Hepatocyte (in vitro differentiated cells): ENCODE data around the gene ARHGAP6. TPM values are rescaled to one million over a fixed set of nuclear protein-coding genes. Genes with fewer than 3 reads are reported as not detected.

Experiments used
- DNase-seq: peaks from one replicate; pipeline ENCODE4 v3.0.0-alpha.2; 2016; ENCODE audit warnings: low spot score
- H2AFZ ChIP-seq: fragments of 200-600 bp; sonication (generic); 2 replicates; pipeline ENCODE4 v1.6.0; 2016; ENCODE audit warnings: antibody characterized with exemption, mild to moderate bottlenecking
- H3K27ac ChIP-seq: fragments of 200-600 bp; sonication (generic); 2 replicates; pipeline ENCODE4 v1.5.1; 2016; ENCODE audit warnings: mild to moderate bottlenecking
- H3K27me3 ChIP-seq: fragments of 200-600 bp; sonication (generic); 2 replicates; pipeline ENCODE4 v1.6.1; 2016
- H3K36me3 ChIP-seq: fragments of 200-600 bp; sonication (generic); replicated peaks from 2 replicates; pipeline ENCODE4 v1.5.1; 2016; ENCODE audit warnings: low read depth; ENCODE audit not compliant: insufficient read depth
- H3K4me1 ChIP-seq: fragments of 200-600 bp; sonication (generic); 2 replicates; pipeline ENCODE4 v1.5.1; 2016; ENCODE audit warnings: mild to moderate bottlenecking, moderate library complexity; ENCODE audit not compliant: insufficient read depth
- H3K4me2 ChIP-seq: fragments of 200-600 bp; sonication (generic); 2 replicates; pipeline ENCODE4 v1.6.0; 2016
- H3K4me3 ChIP-seq: fragments of 200-600 bp; sonication (generic); 2 replicates; pipeline ENCODE4 v1.5.1; 2016; ENCODE audit warnings: mild to moderate bottlenecking
- H3K79me2 ChIP-seq: fragments of 200-600 bp; sonication (generic); 2 replicates; pipeline ENCODE4 v1.6.0; 2017; ENCODE audit warnings: mild to moderate bottlenecking
- H3K9me2 ChIP-seq: fragments of 200-600 bp; sonication (generic); replicated peaks from 2 replicates; pipeline ENCODE4 v1.6.0; 2017; ENCODE audit warnings: mild to moderate bottlenecking; ENCODE audit not compliant: insufficient read depth
- H3K9me3 ChIP-seq: fragments of 200-600 bp; sonication (generic); 2 replicates; pipeline ENCODE4 v1.5.1; 2016; ENCODE audit warnings: low read depth, mild to moderate bottlenecking
- H4K20me1 ChIP-seq: fragments of 200-600 bp; sonication (generic); 2 replicates; pipeline ENCODE4 v1.6.0; 2016; ENCODE audit warnings: mild to moderate bottlenecking; ENCODE audit not compliant: insufficient read depth, poor library complexity, severe bottlenecking
- CTCF ChIP-seq: fragments of 200-600 bp; sonication (generic); IDR thresholded peaks from 2 replicates; pipeline ENCODE4 v1.5.1; 2016; ENCODE audit warnings: antibody characterized with exemption, mild to moderate bottlenecking; ENCODE audit not compliant: poor library complexity
- EZH2 ChIP-seq: fragments of 200-600 bp; sonication (generic); IDR thresholded peaks from 2 replicates; pipeline ENCODE4 v1.6.1; 2016; ENCODE audit warnings: antibody characterized with exemption, mild to moderate bottlenecking, borderline replicate concordance
- EZH2phosphoT487 ChIP-seq: fragments of 200-600 bp; sonication (generic); IDR thresholded peaks from one replicate; pipeline ENCODE4 v1.6.1; 2018; ENCODE audit warnings: antibody characterized with exemption, mild to moderate bottlenecking, low read depth, moderate library complexity; ENCODE audit not compliant: unreplicated experiment, severe bottlenecking
- WGBS: methylation state at CpG from one replicate; pipeline ENCODE4 v1.1.6; 2016; ENCODE audit warnings: low lambda C conversion rate; ENCODE audit errors: missing lambda C conversion rate; 5-methylcytosine and 5-hydroxymethylcytosine counted together
- polyA plus RNA-seq: library from polyadenylated mRNA; unstranded; fragments of >200 nt; fragmentation: Nextera tagmentation; extraction: Ambion mirVana; gene quantifications from 2 replicates; pipeline ENCODE4 v1.2.1, GENCODE V29; 2016
- total RNA-seq: library from RNA; depleted of rRNA; stranded (reverse); fragments of >200 nt; gene quantifications from 2 replicates; pipeline ENCODE4 v1.2.3, GENCODE V29; 2014

ARHGAP6 gene
- total and polyA plus RNA-seq, 2 experiments from 2014 or later: 4.9 to 6.9 TPM

- Histone ChIP-seq H3K27ac (no peak overlapping the region), H3K36me3 (no peaks in the 10 kb centered on the region), H3K9me3 (no peaks in the 10 kb centered on the region), H3K4me1 (no peaks in the 10 kb centered on the region), H3K4me2 (no peak overlapping the region), H3K79me2 (no peaks in the 10 kb centered on the region), H2AFZ (no peak overlapping the region), H3K9me2 (no peaks in the 10 kb centered on the region), H3K27me3 (no peaks in the 10 kb centered on the region), H3K4me3 (no peak overlapping the region), H4K20me1 (no peaks in the 10 kb centered on the region)
- 66% methylated on average over 3 of the region's 3 CpGs for WGBS
- no peak for TF ChIP-seq EZH2
- DNase-seq: no peak
Measured at GRCh38 chrX:11398139-11398538, 267.6 kb downstream of the ARHGAP6 start.

GRCh38 chrX:11397680-11398079 lies 268.0 kb downstream of the ARHGAP6 start:
- Histone ChIP-seq H3K27ac (no peak overlapping the region), H3K4me3 (no peak overlapping the region), H3K9me2 (no peaks in the 10 kb centered on the region), H2AFZ (no peak overlapping the region), H3K4me1 (no peaks in the 10 kb centered on the region), H4K20me1 (no peaks in the 10 kb centered on the region), H3K4me2 (no peak overlapping the region), H3K9me3 (no peaks in the 10 kb centered on the region), H3K79me2 (no peaks in the 10 kb centered on the region), H3K36me3 (no peaks in the 10 kb centered on the region), H3K27me3 (no peaks in the 10 kb centered on the region)
- 56% methylated on average over 2 of the region's 2 CpGs for WGBS
- no peak for DNase-seq
- TF ChIP-seq CTCF (no peak), EZH2phosphoT487 (no peak), EZH2 (no peak)

- 64% methylated on average over 1 of the region's 1 CpG for WGBS
Measured at GRCh38 chrX:11395859-11396258, 269.9 kb downstream of the ARHGAP6 start.

More at GRCh38 chrX:11395859-11396258, 269.9 kb downstream of the ARHGAP6 start:
- H3K27ac ChIP-seq: no peak overlapping the region
- no peaks in the 10 kb centered on the region for H3K4me1 ChIP-seq
- H3K36me3 ChIP-seq: no peaks in the 10 kb centered on the region
- H3K79me2 ChIP-seq: no peaks in the 10 kb centered on the region
- no peak for DNase-seq
- no peak overlapping the region for H3K4me3 ChIP-seq
- no peak for TF ChIP-seq EZH2
- TF ChIP-seq CTCF: no peak
- no peak for TF ChIP-seq EZH2phosphoT487
- no peaks in the 10 kb centered on the region for H3K27me3 ChIP-seq
- H3K4me2 ChIP-seq: no peak overlapping the region
- no peaks in the 10 kb centered on the region for H3K9me2 ChIP-seq
- H2AFZ ChIP-seq: no peak overlapping the region
- H4K20me1 ChIP-seq: no peaks in the 10 kb centered on the region
- H3K9me3 ChIP-seq: no peaks in the 10 kb centered on the region
